ENCODE measurements around the gene CEP164.

GRCh38 chr11:117456027-117456720 is 128.5 kb downstream of the CEP164 start:
- TF ChIP-seq, protein P1, sequence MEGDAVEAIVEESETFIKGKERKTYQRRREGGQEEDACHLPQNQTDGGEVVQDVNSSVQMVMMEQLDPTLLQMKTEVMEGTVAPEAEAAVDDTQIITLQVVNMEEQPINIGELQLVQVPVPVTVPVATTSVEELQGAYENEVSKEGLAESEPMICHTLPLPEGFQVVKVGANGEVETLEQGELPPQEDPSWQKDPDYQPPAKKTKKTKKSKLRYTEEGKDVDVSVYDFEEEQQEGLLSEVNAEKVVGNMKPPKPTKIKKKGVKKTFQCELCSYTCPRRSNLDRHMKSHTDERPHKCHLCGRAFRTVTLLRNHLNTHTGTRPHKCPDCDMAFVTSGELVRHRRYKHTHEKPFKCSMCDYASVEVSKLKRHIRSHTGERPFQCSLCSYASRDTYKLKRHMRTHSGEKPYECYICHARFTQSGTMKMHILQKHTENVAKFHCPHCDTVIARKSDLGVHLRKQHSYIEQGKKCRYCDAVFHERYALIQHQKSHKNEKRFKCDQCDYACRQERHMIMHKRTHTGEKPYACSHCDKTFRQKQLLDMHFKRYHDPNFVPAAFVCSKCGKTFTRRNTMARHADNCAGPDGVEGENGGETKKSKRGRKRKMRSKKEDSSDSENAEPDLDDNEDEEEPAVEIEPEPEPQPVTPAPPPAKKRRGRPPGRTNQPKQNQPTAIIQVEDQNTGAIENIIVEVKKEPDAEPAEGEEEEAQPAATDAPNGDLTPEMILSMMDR (IDR thresholded peaks at IDR 0.05; ENCODE audit: low read depth, low read length): no peak
- no peak for TF ChIP-seq POLR2A (IDR thresholded peaks at IDR 0.05; ENCODE audit: extremely low read depth, insufficient read length)
- TF ChIP-seq MAX (IDR thresholded peaks at IDR 0.05; ENCODE audit: low read depth, low read length): no peak
- TF ChIP-seq MYC (IDR thresholded peaks at IDR 0.05; ENCODE audit: low read depth, low read length): no peak
